Measurements from ENCODE around the gene IDH1.
"Not testable (repeated sequence)": the region's sequence is repeated elsewhere in the genome, so short reads cannot be mapped to it uniquely, and the experiment has no call there.

The IDH1 gene

DNA sequence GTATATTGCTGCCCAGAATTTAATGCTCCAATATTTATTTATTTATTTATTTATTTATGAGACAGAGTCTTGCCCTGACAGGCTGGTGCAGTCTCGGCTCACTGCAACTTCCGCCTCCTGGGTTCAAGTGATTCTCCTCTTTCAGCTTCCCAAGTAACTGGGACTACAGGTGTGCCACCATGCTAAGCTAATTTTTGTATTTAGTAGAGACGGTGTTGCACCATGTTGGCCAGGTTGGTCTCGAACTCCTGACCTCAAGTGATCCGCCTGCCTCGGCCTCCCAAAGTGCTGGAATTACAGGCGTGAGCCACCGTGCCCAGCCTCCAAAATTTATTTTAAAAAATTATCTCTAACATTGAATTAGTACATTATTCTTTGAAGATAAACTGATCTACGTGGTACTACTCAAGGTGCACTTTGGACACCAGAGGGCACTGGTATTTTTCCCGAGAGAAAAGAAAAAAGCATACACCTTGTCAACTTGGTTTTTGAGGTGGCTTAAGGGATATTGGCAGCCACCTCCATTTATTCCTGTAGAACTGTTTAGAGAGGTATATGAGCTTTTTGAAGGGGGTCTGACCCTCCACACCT is 1.4 kb upstream of the IDH1 start:
- no peak for DNase-seq

GRCh38 chr2:208255557-208256106 is 761 bp upstream of the IDH1 start:
- no peak for DNase-seq

DNA sequence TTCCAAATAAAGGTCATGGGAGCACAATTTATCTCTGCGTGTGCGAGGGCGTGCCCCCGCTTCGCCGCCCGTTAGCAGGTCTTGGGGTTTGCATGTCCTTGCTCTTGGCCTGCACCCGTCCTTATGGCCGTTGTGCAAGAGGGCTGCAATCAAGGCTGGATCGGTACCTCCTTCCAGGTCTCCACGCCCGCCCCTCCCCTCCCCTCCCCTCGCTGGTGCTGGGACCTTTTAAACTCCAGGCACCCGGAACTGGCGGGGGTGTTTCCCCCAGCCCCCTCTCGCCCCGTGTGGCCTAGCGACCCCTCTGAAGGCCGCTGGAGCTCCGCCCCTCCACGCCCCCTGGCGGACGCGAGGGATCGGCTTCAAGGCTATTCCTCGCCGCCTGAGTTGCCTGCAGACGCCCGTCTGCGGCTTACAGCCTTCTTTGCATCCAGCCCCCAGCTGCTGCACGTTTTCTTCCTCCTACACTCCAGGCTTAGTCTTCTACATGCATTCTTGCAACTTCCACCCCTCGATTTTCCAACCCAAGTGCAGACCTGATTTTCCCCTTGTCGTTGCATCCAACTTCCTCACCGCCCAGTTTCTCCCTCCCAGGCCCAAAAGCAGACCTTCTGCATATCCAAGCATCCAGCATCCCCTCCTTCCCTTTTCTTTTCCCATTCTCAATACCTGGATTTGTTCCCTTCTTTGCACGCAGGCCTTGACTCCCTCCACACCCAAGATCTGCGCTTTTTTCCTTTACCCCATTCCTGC is 577 bp downstream of the IDH1 start:
- peak; percentile 83 to 84 for DNase-seq

DNA sequence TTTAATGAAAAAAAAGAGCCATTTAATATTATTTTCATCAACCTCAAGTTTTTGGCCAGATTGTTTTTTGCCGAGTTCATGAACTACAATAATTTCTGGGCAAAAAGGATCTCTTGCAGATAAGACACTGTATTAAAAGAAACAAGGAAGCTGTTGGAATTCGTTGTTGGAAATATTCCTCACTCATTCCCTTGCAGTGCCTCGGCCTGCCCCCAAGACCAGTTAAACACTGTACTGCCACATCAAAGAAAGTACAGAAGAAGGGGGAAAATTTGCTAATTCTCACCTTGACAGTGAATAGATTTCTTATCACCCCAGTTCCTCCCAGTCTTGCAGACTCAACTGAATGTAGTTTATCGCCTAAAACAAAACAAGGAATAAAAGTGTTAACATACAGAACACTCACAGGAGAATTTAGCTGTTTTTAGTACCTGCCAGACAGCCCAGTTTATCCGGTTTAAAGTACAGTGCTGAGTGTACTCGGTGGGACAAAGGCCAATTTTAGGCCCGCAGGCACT is 1.2 kb downstream of the IDH1 start:
- DNase-seq = no peak

GRCh38 chr2:208252716-208253492 is 2.0 kb downstream of the IDH1 start:
- no peak for DNase-seq

GRCh38 chr2:208251098-208251497 is 3.8 kb downstream of the IDH1 start:
- no peak for DNase-seq

GRCh38 chr2:208250388-208250787 is 4.5 kb downstream of the IDH1 start:
- no peak for DNase-seq

DNA sequence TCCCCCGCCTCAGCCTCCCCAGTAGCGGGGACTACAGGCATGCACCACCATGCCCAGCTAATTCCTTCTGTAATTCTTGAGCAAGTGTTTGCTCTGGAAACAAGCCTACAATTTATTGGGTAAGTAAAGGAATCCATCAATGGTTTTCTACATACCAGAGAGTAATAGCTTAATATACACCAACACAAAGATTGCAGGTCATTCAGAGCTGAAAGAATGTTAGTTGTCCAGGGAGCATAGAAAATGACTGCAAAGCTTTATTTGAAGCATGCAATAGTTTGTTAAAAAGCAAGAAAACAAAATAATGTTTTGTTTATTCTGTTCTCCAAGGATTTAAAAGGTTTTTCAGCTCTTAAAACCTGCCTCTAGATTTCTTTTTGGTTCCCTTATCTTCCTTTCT is 5.6 kb downstream of the IDH1 start:
- no peak for DNase-seq

GRCh38 chr2:208248601-208249000 is 6.3 kb downstream of the IDH1 start:
- DNase-seq = no peak

GRCh38 chr2:208245746-208246145 is 9.1 kb downstream of the IDH1 start:
- DNase-seq = no peak

- DNase-seq = no peak
These were observed 10.4 kb downstream of the IDH1 start for GRCh38 chr2:208244422-208244821.

DNA sequence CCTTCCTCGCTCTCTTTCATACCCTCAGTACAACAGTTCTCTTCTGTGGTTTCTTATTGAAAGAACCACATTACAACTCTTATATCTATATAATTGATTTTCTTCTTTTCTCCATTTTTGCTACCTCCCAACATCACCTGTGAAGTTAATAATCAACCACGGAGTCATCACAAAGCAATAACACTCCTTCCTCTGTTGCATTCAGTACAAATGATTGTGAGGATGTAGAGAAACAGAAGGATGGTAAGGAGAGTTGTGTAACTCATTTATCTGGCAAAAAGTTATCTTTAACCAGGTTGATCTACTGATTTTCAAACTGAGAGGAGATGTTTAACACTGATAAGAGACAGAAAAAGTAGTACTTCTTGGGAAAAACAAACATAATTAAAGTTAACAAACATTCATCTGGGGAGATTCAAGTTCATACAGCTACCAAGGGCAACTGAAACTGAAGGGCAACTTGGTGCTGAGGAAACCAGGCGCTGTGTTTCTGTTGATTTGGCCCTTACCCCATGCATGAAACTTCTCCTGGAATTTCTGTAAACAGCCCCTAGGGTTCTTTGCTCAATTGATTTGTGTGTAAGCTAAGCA is 14.2 kb downstream of the IDH1 start:
- DNase-seq = no peak

GRCh38 chr2:208239770-208240493 is 14.9 kb downstream of the IDH1 start:
- DNase-seq = no peak

DNA sequence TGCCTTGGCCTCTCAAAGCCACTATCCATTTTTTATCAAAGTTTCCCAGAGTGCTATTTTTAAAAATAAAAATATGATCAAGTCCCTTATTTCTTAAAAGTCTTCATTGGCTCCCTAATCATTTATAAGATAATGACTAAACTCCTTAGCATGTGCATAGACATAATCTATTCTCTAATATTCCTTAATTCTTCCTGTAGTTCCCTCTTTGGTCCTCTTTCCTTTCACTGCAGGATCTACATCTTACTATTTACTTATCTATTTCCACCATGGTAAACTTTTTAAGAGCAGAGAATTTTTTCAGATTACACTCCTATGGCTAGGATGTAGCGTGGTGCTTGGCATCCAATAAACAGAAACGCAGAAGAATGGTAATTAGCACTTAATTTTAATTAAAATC is 19.0 kb downstream of the IDH1 start:
- DNase-seq = no peak

GRCh38 chr2:208234786-208235185 is 20.1 kb downstream of the IDH1 start:
- no peak for DNase-seq

- no peak for DNase-seq
These were observed 26.4 kb downstream of the IDH1 start for GRCh38 chr2:208228476-208228875.

GRCh38 chr2:208227581-208228232 is 27.2 kb downstream of the IDH1 start:
- DNase-seq = no peak

DNA sequence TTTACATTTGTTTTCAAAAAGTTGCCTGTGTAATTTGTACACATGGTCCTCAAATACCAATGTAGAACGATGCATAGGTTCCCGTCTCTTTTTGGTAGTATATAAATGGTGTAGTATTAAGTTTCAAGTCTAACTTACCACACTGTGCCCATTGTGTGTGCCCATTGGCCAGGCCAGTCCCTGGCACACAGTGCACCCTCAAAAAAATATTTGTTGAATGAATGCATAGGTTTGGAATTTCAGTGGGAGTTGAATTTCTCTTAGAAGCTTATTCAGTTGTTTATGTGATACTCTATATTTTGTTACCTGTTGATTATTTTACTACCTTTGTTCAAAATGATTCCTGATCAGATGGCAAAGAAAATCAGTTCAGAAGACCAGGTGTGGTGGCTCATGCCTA is 30.1 kb downstream of the IDH1 start:
- no peak for DNase-seq

GRCh38 chr2:208222351-208222750 is 32.5 kb downstream of the IDH1 start:
- no peak for DNase-seq

DNA sequence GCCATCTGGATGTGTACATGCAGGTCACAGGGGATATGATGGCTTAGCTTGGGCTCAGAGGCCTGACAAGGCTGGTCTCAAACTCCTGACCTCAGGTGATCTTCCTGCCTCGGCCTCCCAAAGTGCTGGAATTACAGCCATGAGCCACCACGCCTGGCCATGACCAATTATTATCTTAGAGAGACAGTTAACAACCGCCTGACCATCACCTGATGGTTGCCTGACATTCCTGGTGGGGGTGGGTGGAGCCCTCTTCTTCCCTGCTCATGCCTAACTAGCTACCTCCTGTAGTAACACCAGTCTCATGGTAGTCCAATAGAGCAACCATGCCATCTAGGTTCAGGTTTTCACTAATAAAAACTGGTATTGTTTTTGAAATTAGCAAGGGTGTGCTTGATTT is 33.0 kb downstream of the IDH1 start:
- not testable (repeated sequence) for DNase-seq

DNA sequence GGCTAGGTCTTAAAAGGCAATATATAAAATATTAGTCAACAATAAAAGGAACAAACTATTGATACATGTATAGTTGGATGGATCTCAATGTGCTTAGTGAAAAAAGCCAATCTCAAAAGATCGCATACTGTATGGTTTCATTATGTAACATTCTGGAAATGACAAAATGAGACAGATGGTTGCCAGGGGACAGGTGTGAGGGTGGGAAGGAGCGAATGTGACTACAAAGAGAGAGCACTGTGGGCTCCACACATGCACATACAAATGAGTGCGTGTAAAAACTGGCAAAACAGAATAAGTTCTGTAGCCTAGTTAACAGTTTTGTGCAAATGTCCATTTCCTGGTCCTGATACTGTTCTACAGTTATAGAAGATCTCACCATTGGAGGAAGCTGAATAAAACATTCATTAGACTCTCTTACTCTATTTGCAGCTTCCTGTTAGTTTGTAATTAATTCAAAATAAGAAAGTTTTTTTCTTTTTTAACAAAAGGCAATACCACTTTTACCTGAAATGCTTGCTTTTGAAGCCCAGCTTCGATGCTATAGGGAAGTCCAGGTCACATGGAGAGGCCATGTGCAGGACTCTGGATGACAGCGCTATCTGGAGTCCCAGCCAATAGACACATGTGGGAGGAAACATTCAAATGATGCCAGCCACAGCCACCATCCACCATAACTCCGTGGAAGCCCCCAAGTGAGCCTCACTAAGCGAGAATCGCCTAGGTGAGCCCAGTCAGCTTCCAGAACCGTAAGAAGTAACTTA is 44.0 kb downstream of the IDH1 start:
- no peak for DNase-seq
